ENCODE results near the gene ZNF621.
A peak's percentile ranks its signal among the peaks of the same experiment; 100 is the strongest.

The ZNF621 gene

GRCh38 chr3:40524568-40525285, at the start of gene ZNF621:
Gene ZNF621, plus strand, starts transcription at chr3:40524960. Its CDS starts 881 bp downstream, at chr3:40525841.
- ATAC-seq (peak; percentile 99), DNase-seq (peak; percentile 89)
- Mint-ChIP-seq H3K4me3 (peak within 1 kb of the TSS; percentile 85), H3K4me1 (peaks cover 17% of the 10 kb centered on the region), H3K27ac (peak within 1 kb of the TSS; percentile 89), H3K36me3 (ENCODE audit: low read depth) (peaks cover 11% of the 10 kb centered on the region), H3K9me3 (no peaks in the 10 kb centered on the region), H3K27me3 (no peaks in the 10 kb centered on the region)

- Mint-ChIP-seq H3K27ac (peak within 1 kb of the TSS; percentile 85), H3K36me3 (ENCODE audit: low read depth) (peaks cover 2% of the 10 kb centered on the region), H3K9me3 (no peaks in the 10 kb centered on the region), H3K4me3 (peak within 1 kb of the TSS; percentile 84), H3K27me3 (no peaks in the 10 kb centered on the region), H3K4me1 (peaks cover 12% of the 10 kb centered on the region)
- DNase-seq (peak; percentile 52), ATAC-seq (peak; percentile 80)
Observed at GRCh38 chr3:40476478-40477470, 48.0 kb upstream of the ZNF621 start, which contains the start of gene ZNF619. Gene ZNF619, plus strand, starts transcription at chr3:40477122. Its CDS starts 858 bp downstream, at chr3:40477980.

- Mint-ChIP-seq H3K27ac (peak overlapping the region; percentile 85), H3K36me3 (ENCODE audit: low read depth) (peaks cover 8% of the 10 kb centered on the region), H3K27me3 (no peaks in the 10 kb centered on the region), H3K4me1 (peaks cover 12% of the 10 kb centered on the region), H3K4me3 (peak overlapping the region; percentile 84), H3K9me3 (no peaks in the 10 kb centered on the region)
- ATAC-seq = no peak
- no peak for DNase-seq
Observed at GRCh38 chr3:40477666-40478065, 47.1 kb upstream of the ZNF621 start.

GRCh38 chr3:40487172-40487571, 37.6 kb upstream of the ZNF621 start:
- Mint-ChIP-seq H3K36me3 (ENCODE audit: low read depth) (peaks cover 50% of the 10 kb centered on the region), H3K27ac (no peak overlapping the region), H3K27me3 (no peaks in the 10 kb centered on the region), H3K4me1 (peaks cover 6% of the 10 kb centered on the region), H3K4me3 (no peak overlapping the region), H3K9me3 (peaks cover 28% of the 10 kb centered on the region)
- ATAC-seq (no peak), DNase-seq (no peak)

GRCh38 chr3:40490916-40491315, 33.8 kb upstream of the ZNF621 start:
- Mint-ChIP-seq H3K9me3 (peaks cover 28% of the 10 kb centered on the region), H3K4me1 (no peaks in the 10 kb centered on the region), H3K27ac (no peak overlapping the region), H3K36me3 (ENCODE audit: low read depth) (peaks cover 35% of the 10 kb centered on the region), H3K27me3 (no peaks in the 10 kb centered on the region), H3K4me3 (no peak overlapping the region)
- DNase-seq (no peak), ATAC-seq (no peak)

GRCh38 chr3:40494698-40495097, 30.1 kb upstream of the ZNF621 start:
- Mint-ChIP-seq H3K4me3 (no peak overlapping the region), H3K27me3 (no peaks in the 10 kb centered on the region), H3K9me3 (peaks cover 5% of the 10 kb centered on the region), H3K4me1 (no peaks in the 10 kb centered on the region), H3K36me3 (ENCODE audit: low read depth) (peaks cover 7% of the 10 kb centered on the region), H3K27ac (no peak overlapping the region)
- ATAC-seq (no peak), DNase-seq (no peak)

- Mint-ChIP-seq H3K4me1 (no peaks in the 10 kb centered on the region), H3K27me3 (no peaks in the 10 kb centered on the region), H3K36me3 (ENCODE audit: low read depth) (no peaks in the 10 kb centered on the region), H3K27ac (no peak overlapping the region), H3K4me3 (no peak overlapping the region), H3K9me3 (no peaks in the 10 kb centered on the region)
- ATAC-seq (no peak), DNase-seq (no peak)
Observed at GRCh38 chr3:40497288-40497687, 27.5 kb upstream of the ZNF621 start.

- Mint-ChIP-seq H3K9me3 (no peaks in the 10 kb centered on the region), H3K27me3 (no peaks in the 10 kb centered on the region), H3K4me1 (peaks cover 9% of the 10 kb centered on the region), H3K4me3 (no peak overlapping the region), H3K36me3 (ENCODE audit: low read depth) (no peaks in the 10 kb centered on the region), H3K27ac (no peak overlapping the region)
- no peak for ATAC-seq
- DNase-seq = no peak
Observed at GRCh38 chr3:40499952-40500351, 24.8 kb upstream of the ZNF621 start.

- Mint-ChIP-seq H3K27me3 (no peaks in the 10 kb centered on the region), H3K27ac (no peak overlapping the region), H3K9me3 (no peaks in the 10 kb centered on the region), H3K4me1 (peaks cover 29% of the 10 kb centered on the region), H3K36me3 (ENCODE audit: low read depth) (no peaks in the 10 kb centered on the region), H3K4me3 (no peak overlapping the region)
- ATAC-seq (no peak), DNase-seq (no peak)
Observed at GRCh38 chr3:40502034-40502433, 22.7 kb upstream of the ZNF621 start.

GRCh38 chr3:40504636-40505430, 19.9 kb upstream of the ZNF621 start:
- no peak for DNase-seq
- H3K9me3 Mint-ChIP-seq = no peaks in the 10 kb centered on the region
- peaks cover 3% of the 10 kb centered on the region for H3K36me3 Mint-ChIP-seq (ENCODE audit: low read depth)
- peak overlapping the region; percentile 84 for H3K4me3 Mint-ChIP-seq
- H3K27ac Mint-ChIP-seq = peak overlapping the region; percentile 83
- ATAC-seq = peak; percentile 58
- H3K27me3 Mint-ChIP-seq = no peaks in the 10 kb centered on the region
- H3K4me1 Mint-ChIP-seq = peaks cover 31% of the 10 kb centered on the region

- H3K27me3 Mint-ChIP-seq = no peaks in the 10 kb centered on the region
Observed at GRCh38 chr3:40505599-40506462, 18.9 kb upstream of the ZNF621 start, which contains the start of gene ZNF620. Gene ZNF620, plus strand, starts transcription at chr3:40506039. Its CDS starts 314 bp downstream, at chr3:40506353.

GRCh38 chr3:40511031-40511718, 13.6 kb upstream of the ZNF621 start:
- DNase-seq = no peak
- H3K27ac Mint-ChIP-seq = no peak overlapping the region
- no peaks in the 10 kb centered on the region for H3K27me3 Mint-ChIP-seq
- peaks cover 10% of the 10 kb centered on the region for H3K4me1 Mint-ChIP-seq
- H3K4me3 Mint-ChIP-seq = no peak overlapping the region
- H3K36me3 Mint-ChIP-seq (ENCODE audit: low read depth) = peaks cover 34% of the 10 kb centered on the region
- no peak for ATAC-seq
- H3K9me3 Mint-ChIP-seq = no peaks in the 10 kb centered on the region

More at GRCh38 chr3:40505599-40506462, 18.9 kb upstream of the ZNF621 start, which contains the start of gene ZNF620:
- peak within 1 kb of the TSS; percentile 84 for H3K4me3 Mint-ChIP-seq
- H3K27ac Mint-ChIP-seq = peak within 1 kb of the TSS; percentile 83
- ATAC-seq (peak; percentile 71), DNase-seq (peak; percentile 67)
- H3K9me3 Mint-ChIP-seq = no peaks in the 10 kb centered on the region
- H3K36me3 Mint-ChIP-seq (ENCODE audit: low read depth) = peaks cover 9% of the 10 kb centered on the region
- peaks cover 31% of the 10 kb centered on the region for H3K4me1 Mint-ChIP-seq

GRCh38 chr3:40516201-40516600, 8.6 kb upstream of the ZNF621 start:
- no peak overlapping the region for H3K4me3 Mint-ChIP-seq
- peaks cover 30% of the 10 kb centered on the region for H3K36me3 Mint-ChIP-seq (ENCODE audit: low read depth)
- no peaks in the 10 kb centered on the region for H3K9me3 Mint-ChIP-seq
- H3K27me3 Mint-ChIP-seq = no peaks in the 10 kb centered on the region
- no peak overlapping the region for H3K27ac Mint-ChIP-seq
- ATAC-seq (no peak), DNase-seq (no peak)
- H3K4me1 Mint-ChIP-seq = no peaks in the 10 kb centered on the region
